ENCODE results near the gene JAG2. TPM values are rescaled to one million over a fixed set of nuclear protein-coding genes. Genes with fewer than 3 reads are reported as not detected.

The JAG2 gene
- total RNA-seq, 1 donor: 0.86 TPM

DNA sequence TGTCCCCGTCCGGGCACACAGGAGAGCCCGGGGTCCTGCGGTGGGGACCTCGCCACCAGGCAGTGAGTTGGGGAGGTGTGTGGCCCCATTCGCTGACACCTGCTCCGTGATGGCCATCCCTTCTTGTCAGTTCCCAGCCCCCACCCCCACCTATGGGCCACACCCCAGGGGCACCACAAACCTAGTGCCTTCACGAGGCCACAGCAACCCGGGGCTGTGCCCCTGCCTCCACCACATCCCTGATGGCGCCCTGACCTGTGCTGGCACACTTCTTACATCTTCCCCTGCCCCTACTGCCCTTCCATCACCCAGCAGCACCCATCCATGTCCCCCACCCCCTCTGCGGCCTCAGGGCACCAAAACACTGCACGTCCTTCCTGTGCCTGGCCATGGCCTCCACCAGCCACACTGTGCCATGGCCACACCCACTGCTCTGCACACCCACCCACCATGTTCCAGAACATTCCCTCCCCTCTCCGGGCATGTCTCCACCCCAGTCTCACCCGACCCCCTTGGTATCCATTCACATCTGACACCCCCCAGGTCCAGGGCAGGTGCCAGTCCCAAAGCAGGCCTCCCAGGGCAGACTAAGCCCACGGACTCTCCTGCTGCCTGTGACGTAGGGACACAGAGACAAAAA is 24.4 kb downstream of the JAG2 start:
- TF ChIP-seq, protein P1, sequence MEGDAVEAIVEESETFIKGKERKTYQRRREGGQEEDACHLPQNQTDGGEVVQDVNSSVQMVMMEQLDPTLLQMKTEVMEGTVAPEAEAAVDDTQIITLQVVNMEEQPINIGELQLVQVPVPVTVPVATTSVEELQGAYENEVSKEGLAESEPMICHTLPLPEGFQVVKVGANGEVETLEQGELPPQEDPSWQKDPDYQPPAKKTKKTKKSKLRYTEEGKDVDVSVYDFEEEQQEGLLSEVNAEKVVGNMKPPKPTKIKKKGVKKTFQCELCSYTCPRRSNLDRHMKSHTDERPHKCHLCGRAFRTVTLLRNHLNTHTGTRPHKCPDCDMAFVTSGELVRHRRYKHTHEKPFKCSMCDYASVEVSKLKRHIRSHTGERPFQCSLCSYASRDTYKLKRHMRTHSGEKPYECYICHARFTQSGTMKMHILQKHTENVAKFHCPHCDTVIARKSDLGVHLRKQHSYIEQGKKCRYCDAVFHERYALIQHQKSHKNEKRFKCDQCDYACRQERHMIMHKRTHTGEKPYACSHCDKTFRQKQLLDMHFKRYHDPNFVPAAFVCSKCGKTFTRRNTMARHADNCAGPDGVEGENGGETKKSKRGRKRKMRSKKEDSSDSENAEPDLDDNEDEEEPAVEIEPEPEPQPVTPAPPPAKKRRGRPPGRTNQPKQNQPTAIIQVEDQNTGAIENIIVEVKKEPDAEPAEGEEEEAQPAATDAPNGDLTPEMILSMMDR (IDR thresholded peaks at IDR 0.05; ENCODE audit: insufficient read depth, low read depth, low read length): no peak
- H3K4me3 ChIP-seq (ENCODE audit: low read depth, low read length): no peak overlapping the region
- no peak for DNase-seq (ENCODE audit: low read depth)

DNA sequence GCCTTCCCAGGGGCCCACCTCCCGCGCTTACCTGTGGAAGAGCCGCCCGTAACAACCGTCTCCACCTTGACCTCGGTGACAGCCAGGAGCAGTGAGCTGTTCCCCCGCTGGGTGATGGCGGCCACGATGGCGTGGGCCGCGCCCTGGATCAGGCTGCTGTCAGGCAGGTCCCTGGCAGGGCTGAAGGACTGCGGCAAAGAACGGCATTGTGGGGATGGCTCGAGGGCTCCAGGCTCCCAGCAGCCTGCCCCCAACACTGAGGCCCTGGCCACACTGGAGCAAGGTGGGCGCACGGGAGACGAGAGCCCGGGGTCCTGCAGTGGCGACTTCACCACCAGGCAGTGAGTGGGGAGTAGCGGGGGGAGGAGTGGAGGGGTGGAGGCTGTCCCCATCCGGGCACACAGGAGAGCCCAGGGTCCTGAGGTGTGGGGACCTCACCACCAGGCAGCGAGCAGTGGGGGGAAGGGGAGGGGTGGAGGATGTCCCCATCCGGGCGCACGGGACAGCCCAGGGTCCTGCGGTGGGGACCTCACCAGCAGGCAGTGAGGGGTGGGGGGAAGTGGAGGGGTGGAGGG is 25.0 kb downstream of the JAG2 start:
- no peak for DNase-seq (ENCODE audit: low read depth)
- TF ChIP-seq, protein P1 (IDR thresholded peaks at IDR 0.05; ENCODE audit: insufficient read depth, low read depth, low read length): no peak
- no peak overlapping the region for H3K4me3 ChIP-seq (ENCODE audit: low read depth, low read length)

DNA sequence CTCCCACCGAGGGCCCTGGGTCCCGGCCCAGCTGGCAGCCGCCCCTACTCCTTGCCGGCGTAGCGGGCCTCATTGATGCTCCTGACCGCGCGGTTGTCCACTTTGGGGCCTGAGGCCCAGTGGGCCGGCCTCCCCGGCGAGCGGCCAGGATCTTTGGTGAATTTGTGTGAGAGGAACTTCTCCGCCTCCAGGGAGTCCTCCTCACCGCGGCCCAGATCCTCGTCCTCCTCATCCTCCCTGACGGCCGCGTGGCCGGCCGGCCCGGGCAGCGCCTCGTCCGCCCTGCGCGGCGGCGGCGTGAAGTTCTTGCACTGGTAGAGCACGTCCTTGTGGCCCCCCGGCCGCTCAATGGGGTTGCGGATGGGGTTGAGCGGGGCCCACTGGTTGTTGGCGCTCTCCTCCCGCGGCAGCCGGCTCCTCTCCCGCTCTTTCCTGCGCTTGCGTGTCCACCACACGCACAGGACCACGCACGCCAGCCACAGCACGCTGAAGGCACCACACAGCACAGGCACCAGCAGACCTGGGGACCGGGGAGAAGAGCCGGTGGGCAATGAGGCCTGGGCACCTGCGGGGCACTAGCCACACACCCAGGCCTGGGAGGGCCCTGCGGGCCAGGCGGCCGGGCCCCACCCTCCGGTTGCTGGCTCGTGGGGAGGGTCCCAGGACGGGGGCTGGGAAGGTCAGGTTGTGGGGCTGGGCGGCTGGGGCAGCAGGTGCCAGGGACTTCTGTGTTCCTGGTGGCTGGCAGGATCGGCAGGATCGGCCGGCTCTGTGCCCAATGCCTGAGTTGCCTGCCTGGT is 25.7 kb downstream of the JAG2 start:
- no peak for DNase-seq (ENCODE audit: low read depth)
- TF ChIP-seq, protein P1 (IDR thresholded peaks at IDR 0.05; ENCODE audit: insufficient read depth, low read depth, low read length): no peak
- no peak overlapping the region for H3K4me3 ChIP-seq (ENCODE audit: low read depth, low read length)

DNA sequence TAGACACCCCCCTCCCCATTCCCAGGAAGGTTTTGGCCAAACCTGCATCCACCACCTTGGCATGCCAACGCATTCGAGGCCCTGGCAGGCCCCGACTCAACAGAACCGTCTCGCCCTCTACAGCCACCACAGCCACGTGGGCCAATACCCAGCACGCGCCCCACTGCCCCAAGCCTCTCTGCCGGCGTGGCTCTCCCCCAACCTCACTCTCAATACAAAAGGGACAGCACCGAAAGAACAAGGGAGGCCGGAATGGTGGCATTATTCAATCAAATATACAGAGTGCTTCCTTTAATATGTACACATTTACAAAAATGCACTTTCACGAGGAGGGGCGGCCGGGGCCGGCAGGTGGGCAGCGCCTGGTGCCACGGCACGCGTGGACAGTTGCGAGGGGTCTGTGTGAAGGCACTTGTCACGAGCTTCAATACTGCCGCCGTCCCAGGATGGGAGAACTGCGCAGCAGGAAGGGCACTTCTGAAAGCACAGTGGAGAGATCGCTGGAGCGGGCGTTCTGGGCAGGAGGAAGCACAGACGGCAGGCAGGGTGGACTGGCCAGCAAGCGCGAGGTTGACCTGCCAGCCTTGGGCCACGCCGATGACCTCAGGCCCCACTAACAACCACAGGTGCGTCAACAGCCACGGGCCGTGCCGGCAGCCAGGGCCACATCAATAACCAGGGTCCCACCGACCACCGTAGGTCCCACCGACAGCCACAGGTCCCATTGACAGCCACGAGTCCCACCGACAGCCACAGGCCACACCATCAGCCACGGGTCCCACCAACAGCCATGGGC is 26.9 kb downstream of the JAG2 start:
- TF ChIP-seq, protein P1 (IDR thresholded peaks at IDR 0.05; ENCODE audit: insufficient read depth, low read depth, low read length): no peak
- DNase-seq (ENCODE audit: low read depth): no peak
- H3K4me3 ChIP-seq (ENCODE audit: low read depth, low read length): no peak overlapping the region

DNA sequence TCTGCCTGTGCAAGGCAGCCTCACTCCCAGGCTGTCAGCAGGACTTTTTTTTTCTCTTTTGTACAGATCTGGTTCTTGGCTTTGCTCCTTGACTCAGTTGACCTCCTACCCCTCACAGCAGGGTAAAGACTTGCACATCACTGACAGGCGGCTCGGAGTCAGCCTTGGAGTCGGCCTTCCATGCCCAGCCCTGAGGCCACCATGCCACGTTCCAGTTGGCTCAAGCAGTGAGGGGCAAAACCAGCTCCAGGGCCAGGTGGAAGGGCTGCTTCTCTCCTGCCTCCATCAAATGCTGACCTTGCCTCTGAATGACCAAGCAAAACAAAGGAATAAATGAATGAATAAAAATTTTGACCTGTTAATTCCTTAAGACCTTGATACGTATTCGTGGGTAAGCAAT is 27.6 kb downstream of the JAG2 start:
- TF ChIP-seq, protein P1 (IDR thresholded peaks at IDR 0.05; ENCODE audit: insufficient read depth, low read depth, low read length): no peak
- no peak for DNase-seq (ENCODE audit: low read depth)
- H3K4me3 ChIP-seq (ENCODE audit: low read depth, low read length): no peak overlapping the region

DNA sequence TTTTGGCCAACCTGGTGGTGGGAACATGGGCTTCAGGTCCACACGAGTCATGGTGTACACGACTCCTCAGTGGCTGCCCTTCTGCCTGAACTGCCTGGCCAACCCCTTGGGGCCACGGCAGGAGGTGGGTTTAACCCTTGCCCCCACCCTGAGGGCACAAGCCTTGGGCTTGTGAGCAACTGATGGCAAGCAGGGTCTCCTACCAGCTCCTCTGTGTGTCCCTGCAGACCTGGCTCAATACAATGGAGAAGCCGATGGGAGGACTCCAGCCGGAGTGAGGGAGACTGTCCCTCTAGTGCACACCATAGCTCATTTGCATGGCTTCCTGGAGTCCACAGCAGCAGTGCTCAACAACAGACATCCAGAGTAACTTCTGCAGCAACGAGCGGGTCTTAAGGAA is 28.0 kb downstream of the JAG2 start:
- TF ChIP-seq, protein P1 (IDR thresholded peaks at IDR 0.05; ENCODE audit: insufficient read depth, low read depth, low read length): no peak
- H3K4me3 ChIP-seq (ENCODE audit: low read depth, low read length): no peak overlapping the region
- DNase-seq (ENCODE audit: low read depth): no peak

All from fibroblast of villous mesenchyme (primary cell).